Bone marrow (tissue), 2 donors: ENCODE results near the gene TMEM200A.
A peak's percentile ranks its signal among the peaks of the same experiment; 100 is the strongest.

Experiments
- DNase-seq, 2 donors: peaks; one replicate each; lab custom pipeline; 2025; lab: John Stamatoyannopoulos, UW

The TMEM200A gene

DNA sequence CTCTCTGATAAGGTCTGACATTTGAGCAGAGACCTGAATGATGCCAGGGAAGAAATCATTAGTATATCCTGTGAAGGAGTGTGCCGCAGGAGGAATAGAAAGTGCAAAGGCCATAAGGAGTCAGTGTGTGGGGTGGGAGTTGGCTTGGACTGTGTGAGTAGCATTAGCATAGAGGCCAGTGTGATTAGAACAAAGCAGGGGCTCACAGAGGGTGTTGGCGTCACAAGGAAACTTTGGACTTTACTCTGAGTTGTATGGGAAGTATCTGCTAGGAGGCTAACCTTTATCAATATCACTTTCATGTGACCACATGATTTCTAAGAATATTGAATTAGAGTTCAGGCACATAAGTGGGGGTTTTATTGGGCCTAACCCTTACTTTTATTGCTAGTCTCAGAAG, 12.1 kb downstream of the TMEM200A start:
- DNase-seq, result no peak

DNA sequence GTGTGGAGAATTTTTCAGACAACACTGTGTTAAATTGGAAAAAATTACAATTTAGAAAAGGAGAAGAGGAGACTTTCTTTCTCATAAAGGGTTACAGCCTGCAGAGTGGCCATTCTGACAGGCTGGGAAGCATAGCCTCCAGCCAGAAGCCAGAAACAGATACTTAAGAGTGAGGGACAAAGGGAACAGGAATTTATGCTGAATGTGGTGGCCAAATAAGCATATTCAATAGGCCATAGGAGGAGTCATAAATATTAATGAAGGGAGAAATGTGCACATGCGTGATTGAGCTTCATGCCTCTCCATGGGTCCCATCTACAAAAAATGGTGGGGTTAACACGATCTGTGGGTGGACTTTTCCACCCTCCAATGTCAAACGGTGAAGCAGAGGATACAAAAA, 13.4 kb downstream of the TMEM200A start:
- no peak for DNase-seq

DNA sequence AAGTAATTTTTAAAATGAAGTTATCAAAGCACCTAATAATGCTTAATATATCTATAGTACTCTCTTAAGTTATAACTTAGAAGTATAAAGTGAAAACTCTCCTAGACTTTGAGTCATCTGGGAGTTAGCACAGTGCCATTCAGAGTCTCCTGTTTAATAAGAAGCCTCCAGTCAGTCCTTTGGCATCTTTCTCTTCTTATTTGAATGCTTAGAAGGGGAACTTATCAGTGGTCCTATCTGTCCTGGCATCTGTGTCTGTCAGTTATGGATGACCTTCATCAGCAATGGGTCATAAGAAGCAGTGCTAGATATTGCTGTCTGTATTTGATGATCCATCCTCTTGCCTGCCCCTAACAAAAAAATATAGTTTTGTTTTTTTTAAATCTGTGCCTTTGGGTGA, 15.2 kb downstream of the TMEM200A start:
- DNase-seq, result no peak

DNA sequence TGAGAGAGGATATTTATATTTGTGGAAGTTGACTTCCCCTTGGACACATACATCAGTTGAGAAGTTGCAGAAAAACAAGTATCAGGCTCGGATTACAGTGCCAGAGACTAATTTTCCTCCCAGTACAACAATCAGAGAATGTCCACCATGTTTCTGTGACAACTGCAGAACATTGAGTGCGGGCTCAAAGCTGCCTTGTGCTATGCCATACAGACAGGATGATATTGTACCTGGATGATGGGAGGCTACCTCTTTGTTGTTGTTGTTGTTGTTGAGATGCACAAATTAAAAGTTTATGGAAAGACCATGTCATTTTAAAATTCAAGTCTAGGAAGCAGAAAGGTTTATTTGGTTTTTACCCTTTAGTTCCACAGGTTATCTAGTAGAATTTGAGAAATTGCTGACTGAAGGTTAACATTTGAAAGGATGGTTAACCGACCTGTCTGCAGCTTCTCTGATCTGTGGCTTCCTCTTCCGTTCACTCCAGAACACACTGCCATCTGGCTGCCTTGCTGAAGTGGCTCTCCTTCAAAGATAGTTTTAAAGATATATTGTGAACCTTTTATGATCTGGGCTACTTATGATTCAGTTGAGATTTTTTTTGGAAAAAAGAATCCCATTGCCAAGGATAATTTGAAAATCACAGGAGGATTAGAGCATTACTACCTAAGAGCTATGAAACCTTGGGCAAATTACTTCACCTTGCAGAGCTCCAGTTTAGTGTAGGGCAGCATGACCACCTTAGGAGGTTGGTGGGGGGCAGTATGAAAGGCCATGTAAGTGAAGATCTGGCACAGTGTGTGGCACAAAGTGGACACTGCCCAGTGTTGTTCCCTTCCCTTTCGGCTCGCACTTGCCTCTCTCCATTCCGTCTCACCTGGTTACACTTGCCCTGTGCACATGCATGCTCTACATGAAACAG, 15.9 kb downstream of the TMEM200A start:
- DNase-seq, result peak in 1 of 2 donors; percentile 82

DNA sequence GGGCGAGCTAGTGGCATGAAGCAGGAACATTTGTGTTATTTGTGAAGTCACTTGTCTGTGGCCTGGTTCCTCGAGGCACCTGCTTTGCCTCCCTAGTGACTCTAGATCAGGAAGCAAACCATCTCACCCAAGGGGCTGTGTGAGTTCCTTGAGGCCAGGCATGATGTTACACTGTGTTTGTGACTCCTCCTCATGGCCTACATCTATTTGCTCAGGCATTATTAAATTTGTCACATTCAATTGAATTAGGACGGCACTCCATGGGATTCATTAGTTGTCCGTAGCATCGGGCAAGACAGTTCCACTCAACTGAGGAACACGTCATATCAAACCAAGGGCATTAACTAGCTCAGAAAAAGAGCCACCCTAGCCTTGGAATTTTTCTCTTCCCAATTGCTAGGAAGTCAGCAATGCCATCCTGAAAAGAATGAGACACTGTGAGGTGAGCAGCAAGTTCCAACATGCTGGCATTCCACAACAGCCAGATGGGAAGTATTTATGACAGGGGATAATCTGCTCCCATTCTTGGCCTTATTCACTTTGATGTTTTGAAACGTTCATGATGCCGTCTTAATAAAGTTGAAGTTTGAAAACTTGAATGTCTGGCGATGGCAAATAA, 17.2 kb downstream of the TMEM200A start:
- DNase-seq, result no peak

DNA sequence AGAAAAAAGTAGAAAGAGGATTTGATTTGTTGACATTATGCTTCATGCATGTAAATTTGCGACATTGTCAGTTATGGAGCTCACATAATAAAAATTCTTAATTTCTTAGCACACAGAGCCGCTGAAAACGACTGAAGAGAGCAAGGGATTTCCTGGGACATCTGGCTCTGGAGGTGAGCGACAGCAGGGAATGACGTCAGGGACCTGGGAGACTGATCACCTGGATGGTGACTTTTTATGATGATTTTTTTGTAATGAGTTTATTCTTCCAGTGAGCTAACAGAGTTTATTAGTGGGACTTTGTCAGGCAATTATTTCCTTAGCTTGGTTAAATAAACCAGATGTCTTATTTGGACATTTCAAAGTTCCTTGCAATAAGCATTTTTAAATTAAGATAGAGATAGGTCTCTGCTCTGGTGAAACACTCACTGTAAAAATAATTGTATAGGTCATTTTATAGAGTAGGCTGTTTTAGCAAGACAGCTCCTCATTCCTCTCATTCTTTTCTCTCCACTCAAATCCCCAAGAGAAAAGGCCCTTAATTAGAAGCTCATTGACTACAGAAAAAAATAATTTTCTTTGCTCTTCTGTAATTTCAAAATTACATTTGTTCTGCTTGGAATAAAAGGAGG, 19.4 kb downstream of the TMEM200A start:
- DNase-seq, result no peak

DNA sequence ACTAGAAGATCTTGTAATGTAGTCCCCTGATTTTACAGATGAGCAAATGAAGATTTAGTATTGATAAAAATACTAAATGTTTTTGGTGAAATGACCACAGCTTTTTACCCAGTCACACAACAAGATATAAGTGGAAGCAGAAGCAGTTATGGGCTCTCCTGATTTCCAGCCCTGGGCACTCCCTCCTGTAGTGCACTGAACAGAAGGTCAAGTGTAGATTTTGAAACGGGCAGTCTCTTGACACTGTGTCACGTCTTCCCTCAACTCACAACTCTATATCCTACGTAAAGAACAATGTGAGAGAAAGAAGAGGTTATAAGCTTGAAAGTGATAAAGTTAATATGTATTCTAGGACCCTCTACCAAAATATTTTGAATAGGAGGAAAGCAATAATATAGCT, 23.3 kb downstream of the TMEM200A start:
- DNase-seq, result no peak

DNA sequence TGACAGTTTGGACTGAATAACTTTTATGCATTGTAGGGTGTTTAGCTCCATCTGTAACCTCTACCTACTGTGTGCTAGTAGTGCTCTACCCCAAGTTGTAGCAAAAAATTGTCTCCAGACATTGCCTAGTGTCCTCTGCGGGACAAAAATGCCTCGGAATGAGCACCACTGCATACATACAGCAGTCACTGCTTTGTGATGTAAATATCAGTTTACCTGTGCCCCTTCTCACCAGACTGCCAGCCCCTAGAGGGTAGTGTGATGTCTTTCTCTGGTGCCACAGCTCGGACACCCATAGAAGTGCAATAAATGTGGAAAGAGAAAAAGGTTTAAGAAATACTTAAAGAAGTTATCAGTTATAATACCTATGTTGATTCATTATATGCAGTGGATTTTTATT, 25.1 kb downstream of the TMEM200A start:
- no peak for DNase-seq

DNA sequence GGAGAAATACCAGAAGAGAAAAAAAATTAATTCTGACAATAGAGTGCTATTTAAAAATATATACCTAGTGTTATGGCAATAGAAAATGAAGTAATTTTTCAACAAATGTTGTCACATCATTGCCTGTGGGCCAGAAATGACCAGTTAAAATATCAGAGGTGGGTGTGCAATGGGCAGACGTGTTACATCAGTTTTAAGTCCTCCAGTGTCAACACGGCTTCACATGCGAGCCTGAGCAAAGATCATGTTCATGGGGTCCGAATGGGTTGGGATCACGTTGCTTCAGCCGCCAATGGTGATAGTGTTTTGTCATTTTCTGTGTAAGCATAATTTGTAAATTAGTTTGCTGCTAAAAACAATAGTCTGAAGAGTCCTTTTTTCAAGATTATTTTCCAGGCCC, 27.5 kb downstream of the TMEM200A start:
- no peak for DNase-seq

DNA sequence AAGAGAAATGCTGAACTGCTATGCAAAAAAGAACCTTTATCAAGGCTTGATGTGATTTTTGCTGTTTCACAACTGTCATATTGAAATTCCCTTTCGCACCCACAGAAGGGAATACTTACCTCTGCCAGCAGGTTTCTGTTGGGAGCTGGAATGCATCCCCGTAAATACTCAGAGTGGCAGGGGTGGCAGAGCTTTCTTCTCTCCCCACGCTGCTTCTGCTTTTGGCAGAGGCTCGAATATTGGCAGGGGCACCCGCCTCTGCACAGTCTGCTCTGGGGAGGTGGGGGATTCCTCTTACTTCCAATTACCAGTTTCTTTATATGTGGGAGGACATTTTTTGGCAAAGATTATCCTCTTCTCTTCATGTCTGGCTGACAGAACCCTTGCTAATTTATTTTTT, 28.4 kb downstream of the TMEM200A start:
- no peak for DNase-seq

DNA sequence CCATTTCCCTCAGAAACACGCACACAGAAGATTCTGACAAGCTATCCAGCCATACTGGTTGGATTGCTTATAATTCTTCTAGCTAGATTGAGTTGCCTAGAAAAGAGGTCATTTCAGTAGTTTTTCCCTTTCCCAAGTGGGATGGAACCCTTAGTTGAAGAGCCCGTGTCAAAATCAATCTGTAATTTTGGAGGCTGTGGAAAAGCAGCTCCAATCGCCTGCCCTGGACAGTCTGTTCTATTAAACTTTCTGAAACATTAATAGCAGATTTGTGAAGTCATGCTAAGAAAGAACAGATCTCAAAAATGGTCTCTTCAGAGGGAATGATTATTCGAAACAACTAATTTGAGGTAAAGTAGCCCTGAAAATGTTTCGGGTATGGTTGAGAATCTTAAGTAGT, 29.3 kb downstream of the TMEM200A start:
- DNase-seq, result no peak

DNA sequence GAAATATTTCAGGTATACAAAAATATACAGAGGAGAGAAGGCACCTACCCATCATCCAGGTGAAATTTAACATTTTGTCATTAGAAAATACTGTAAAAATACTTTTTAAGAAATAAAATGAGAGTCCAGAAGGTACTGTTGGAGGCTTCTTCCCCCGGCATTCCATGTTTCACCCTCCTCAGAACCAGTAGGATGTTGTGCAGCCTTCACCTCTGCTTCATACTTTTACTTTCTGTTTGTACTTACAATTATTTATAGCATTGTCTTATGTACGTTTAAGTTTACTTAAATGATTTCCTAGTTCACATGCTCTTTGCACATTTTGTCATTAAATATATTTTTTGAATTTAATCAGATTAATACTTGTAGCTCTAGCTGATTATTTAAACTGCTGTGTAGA, 30.9 kb downstream of the TMEM200A start:
- DNase-seq, result peak in 1 of 2 donors; percentile 14

DNA sequence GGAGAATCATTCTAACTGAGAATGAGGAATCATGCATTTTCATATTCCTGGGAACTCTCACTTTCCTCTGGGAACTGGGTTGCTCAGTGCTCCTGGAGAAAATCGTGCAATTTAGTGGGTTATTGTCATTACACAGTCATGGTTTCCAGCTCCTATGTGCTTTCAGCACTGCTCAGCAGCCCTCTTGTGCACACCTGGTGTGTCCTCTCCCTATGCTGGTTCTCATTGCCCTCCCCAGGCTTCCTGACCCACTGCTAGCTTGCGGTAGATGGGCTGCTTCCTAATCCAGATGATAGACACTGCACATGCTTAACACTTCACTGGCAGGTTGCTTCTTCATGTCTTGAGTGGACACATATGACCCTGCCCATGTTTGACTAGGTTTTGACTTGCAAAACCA, 39.7 kb downstream of the TMEM200A start:
- no peak for DNase-seq

DNA sequence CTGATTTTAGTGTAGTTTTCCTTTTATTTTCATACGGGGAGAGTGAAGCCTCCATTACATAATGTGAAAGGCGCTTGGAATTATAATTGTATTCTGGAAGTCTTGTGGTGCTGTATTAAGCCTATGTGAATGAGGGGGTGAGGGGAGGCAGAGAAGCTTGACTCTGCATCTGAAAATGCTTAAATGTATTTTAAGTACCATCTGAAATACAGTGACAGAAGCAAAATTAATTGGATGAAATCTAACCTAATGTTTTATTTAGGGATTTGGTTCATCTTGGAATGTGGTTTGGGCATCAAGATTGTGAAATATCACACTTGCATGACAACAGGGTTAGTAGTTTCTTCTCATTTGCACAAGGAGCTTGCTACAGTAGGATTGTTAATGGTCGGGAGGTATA, 41.2 kb downstream of the TMEM200A start:
- no peak for DNase-seq

DNA sequence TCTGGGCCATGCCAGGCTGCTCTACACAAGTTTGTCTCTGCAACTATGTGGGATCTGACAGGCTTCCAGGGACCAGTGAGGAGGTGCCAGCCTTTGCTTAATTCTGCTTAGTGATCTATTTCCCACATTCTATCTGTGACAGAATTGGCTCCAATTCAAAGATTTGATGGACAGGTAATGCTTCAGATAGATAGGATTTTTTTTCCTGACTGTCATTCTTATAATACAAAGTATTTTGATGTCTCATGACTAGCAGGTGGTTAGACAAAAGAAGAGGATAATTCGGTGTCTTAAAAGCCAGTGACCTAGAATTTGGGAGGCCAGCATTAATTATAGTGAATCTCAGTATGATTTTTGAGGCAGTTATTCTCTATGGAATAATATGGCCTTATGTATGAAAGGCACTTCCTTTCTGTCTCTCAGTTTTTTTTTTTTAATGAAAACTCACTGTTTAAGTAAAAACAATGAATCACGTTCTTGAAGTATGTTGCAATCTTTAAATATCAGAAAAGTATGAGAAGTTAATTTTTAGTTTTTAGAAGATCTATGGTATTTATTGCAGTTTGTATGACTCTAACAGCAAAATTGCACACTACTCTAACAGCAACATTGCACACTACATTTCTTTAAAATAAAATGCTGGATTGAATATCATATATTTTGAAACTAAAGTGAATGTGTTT, 43.7 kb downstream of the TMEM200A start:
- no peak for DNase-seq

DNA sequence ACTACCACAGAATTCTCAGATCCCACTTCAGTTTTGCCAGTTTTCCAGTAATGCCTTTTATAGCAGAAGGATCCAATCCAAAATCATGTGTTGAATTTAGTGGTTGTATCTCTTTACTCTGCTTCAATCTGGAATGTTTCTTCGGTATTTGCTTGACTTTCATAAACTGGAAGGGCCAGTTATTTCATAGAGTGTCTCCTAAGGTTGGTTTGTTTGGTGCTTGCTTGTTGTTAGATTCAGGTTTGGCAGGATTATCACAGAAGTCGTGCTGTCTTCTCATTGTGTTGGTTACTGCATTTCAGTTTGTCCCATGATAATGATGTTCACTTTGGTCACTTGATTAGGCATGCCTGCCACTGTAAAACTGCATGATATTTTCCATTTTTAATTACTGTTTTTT, 45.7 kb downstream of the TMEM200A start:
- DNase-seq, result no peak

DNA sequence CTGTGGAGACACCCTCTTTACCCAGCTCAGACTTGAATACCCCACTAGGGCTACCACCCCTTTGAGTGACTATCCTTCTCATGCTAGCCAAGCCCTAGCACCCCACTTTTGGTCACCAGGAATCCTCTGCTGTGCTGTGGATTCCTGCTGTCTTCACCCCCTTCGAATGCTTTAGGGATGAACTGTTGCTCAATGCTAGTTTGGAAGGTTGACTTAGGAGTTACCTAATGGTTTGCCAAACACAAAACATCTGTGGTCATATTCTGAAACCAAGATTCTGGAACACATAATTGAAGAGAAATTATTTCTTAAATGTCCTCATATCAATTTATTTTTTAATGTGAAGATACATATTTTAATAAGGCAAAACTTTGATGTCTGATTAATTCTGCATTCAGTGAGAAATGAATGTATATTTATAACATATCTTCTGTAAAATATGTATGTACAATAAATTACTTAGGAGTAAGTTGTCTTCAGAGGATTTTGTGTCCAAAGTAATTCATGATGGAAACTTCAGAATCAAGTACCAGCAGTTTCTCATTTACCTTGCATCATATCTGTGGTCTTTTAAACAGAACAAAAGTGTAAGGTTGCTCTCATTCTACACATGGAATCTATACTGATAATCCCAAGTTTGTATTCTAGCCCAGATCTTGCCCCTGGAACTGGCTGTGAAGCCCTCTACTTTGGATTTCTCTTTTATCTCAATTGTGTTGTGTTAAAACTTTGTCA, 46.9 kb downstream of the TMEM200A start:
- DNase-seq, result no peak

DNA sequence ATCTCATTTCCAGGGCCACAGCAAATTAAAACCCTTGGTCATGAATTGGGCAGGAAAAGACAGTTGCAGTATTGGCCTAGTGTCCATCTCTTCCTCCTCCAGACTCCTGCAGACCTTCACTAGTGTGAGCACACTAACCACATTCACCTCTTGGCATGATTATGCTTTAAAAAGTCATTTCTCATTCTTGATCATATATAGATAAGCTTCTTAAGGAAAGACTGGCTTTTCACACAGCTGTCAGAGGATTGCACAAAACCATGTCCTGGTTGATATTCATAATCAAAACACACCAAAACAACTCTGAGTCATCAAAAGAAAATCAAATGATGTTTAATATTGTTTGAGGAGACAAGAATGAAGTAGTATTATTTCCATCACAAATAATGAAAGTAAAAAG, 52.1 kb downstream of the TMEM200A start:
- peak in 1 of 2 donors; percentile 8 for DNase-seq

DNA sequence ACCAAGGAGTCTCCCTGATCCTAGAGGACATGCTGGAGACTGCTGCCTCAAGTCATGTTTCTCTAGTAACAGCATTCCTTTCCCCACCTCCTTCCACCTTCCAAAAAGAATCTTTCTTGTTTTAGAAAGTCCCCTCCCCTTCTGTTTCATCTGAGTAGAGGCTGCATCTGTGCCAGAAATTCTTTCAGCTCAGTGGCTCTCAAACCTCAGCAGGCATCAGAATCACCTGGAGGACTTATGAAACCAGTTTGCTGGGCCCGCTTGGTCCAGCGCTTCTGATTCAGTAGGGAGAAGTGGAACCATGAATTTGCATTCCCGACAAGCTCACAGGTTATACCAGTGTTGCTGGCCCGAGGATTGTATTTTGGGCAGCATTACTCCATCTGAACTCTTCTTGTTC, 55.1 kb downstream of the TMEM200A start:
- DNase-seq, result no peak

DNA sequence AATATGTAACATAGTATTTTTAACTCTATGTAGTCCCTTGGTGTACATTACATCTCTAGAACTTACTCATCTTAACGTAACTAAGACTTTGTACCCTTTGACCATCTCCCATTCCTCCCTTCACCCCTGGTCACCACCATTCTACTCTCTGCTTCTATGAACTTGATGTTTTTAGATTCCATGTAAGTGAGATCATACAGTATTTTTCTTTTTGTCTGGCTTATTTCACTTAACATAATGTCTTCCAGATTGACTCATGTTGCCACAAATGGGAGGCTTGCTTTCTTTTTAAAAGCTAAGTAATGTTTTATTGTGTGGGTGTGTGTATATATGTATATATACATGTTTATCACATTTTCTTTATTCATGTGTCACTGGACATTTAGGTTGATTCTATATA, 55.8 kb downstream of the TMEM200A start:
- no peak for DNase-seq

DNA sequence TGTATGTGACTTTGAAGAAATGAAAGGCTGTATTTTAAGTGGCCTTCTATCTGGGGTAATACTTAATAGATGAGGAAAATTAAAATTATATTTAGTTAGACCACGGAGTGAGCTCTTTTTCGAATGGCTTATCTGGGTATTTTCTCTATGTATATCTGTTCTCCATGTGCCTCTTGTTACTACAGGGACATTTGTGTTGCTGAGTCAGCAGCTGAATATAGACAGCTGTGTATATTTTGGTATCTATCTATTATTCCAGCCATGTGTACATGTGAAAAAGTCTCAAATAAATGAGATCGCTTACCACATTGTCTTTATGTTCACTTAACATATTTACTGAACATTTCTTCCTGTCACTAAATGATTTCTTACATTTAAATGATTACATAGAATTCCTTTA, 57.2 kb downstream of the TMEM200A start:
- no peak for DNase-seq

DNA sequence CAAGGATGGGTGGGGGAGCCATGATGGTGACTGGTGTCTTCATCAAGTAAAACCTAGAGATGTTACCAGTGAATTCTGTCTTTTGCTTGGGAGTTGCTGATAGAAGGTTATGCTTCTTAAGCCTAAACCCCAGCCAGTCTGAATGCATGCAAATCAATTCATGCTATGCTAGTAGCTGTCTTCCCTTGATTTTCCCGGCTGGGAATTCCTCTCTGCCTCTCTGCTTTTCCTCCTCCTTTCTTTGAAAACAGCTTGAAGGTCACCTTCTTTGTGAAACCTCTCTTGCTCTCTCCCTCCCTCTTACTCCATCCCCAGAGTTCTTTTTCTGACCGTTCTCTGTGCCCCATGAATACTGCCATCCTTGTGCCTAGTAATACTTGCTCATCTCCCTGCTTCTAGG, 58.9 kb downstream of the TMEM200A start:
- no peak for DNase-seq
